RWPE1 (cell line): ENCODE measurements around the gene CDX2.

Experiments
- CTCF ChIA-PET: fragments of 350-600 bp; sonication (Branson Sonifier 250); formaldehyde crosslinking; extraction: SDS; loops from one replicate; lab custom pipeline; 2021; lab: Yijun Ruan, JAX
- POLR2A ChIA-PET: fragments of 400-600 bp; formaldehyde crosslinking; extraction: SDS; loops from one replicate; lab custom pipeline; 2020; ENCODE audit warnings: antibody characterized with exemption; ENCODE audit not compliant: low non-redundant PET; lab: Yijun Ruan, JAX
- DNase-seq: peaks from one replicate; pipeline ENCODE4 v3.0.0; 2012; ENCODE audit warnings: low spot score
- H3K27ac ChIP-seq: fragments of 450-650 bp; 2 replicates; pipeline ENCODE4 v1.5.1; 2017
- CTCF ChIP-seq: fragments of 450-650 bp; conservative IDR thresholded peaks from 2 replicates; pipeline ENCODE4 v1.5.1; 2017; ENCODE audit warnings: low read depth, mild to moderate bottlenecking

Gene CDX2

GRCh38 chr13:27955014-27955591, 14.0 kb downstream of the CDX2 start:
- H3K27ac ChIP-seq: no peak overlapping the region
- POLR2A ChIA-PET: no interaction called here
- no peak for DNase-seq
- TF ChIP-seq CTCF: no peak
- CTCF ChIA-PET: interaction anchor here (1.1 to 2.6 kb wide), 3 partner anchors 29 to 128 kb away, joined by 3 to 20 read pairs (median 20); no protein-coding TSS in a partner anchor

GRCh38 chr13:27954406-27954851, 14.7 kb downstream of the CDX2 start:
- POLR2A ChIA-PET: no interaction called here
- DNase-seq: no peak
- CTCF ChIA-PET: interaction anchor here (0.5 to 2.6 kb wide), 17 partner anchors 8 to 594 kb away, joined by 3 to 20 read pairs (median 5); no protein-coding TSS in a partner anchor
- H3K27ac ChIP-seq: 0 out of 2 replicates have a peak overlapping the region, but pooled peaks have one; percentile 15
- TF ChIP-seq CTCF: no peak

- H3K27ac ChIP-seq: 0 out of 2 replicates have a peak overlapping the region, but pooled peaks have one; percentile 15
- CTCF ChIA-PET: interaction anchor here (0.5 to 2.6 kb wide), 23 partner anchors 8 to 593 kb away, joined by 3 to 20 read pairs (median 4); no protein-coding TSS in a partner anchor
- peak; percentile 79 for TF ChIP-seq CTCF
- DNase-seq: peak; percentile 64
- POLR2A ChIA-PET: no interaction called here
Observed at GRCh38 chr13:27953676-27954405, 15.3 kb downstream of the CDX2 start.

GRCh38 chr13:27952876-27953675, 16.0 kb downstream of the CDX2 start:
- no peak overlapping the region for H3K27ac ChIP-seq
- no peak for DNase-seq
- ChIA-PET POLR2A (no interaction called here), CTCF (interaction anchor here (0.5 to 2.6 kb wide), 16 partner anchors 7 to 593 kb away, joined by 3 to 20 read pairs (median 4); no protein-coding TSS in a partner anchor)
- TF ChIP-seq CTCF: no peak

GRCh38 chr13:27942972-27943371, 26.1 kb downstream of the CDX2 start:
- DNase-seq: no peak
- no peak for TF ChIP-seq CTCF
- no peak overlapping the region for H3K27ac ChIP-seq
- CTCF ChIA-PET: interaction anchor here (0.6 kb wide), 1 partner anchor 382 kb away, joined by 4 read pairs; no protein-coding TSS in a partner anchor
- POLR2A ChIA-PET: no interaction called here
